Stomach (tissue), 9 donors: Measurements from ENCODE around the gene CNOT1. TPM values are rescaled to one million over a fixed set of nuclear protein-coding genes. Genes with fewer than 3 reads are reported as not detected.

ENCODE experiments used
- DNase-seq, 2 donors: peaks; one replicate each; pipeline versions ENCODE4 v3.0.0 to v3.0.0-alpha.2; 2013 to 2019
- H3K27ac ChIP-seq, 5 donors: fragments of 200-600 bp in 4 of 5; sonication (generic) in 4 of 5; one replicate each; pipeline ENCODE4 v1.5.1; 2013 to 2019; ENCODE audit warnings: mild to moderate bottlenecking in 1 of 5, moderate library complexity in 1 of 5
- H3K27me3 ChIP-seq, 3 donors: fragments of 200-600 bp; sonication (generic); one replicate each; pipeline ENCODE4 v1.5.1; 2017 to 2019; ENCODE audit warnings: mixed run types in 1 of 3
- H3K36me3 ChIP-seq, 4 donors: fragments of 200-600 bp; sonication (generic); 1 replicate in 3 of 4; 2 replicates in 1 of 4; pipeline ENCODE4 v1.5.1; 2016 to 2019
- H3K4me1 ChIP-seq, 4 donors: fragments of 200-600 bp; sonication (generic); one replicate each; pipeline ENCODE4 v1.5.1; 2016 to 2019
- H3K4me3 ChIP-seq, 4 donors: fragments of 200-600 bp; sonication (generic) in 3 of 4; one replicate each; pipeline ENCODE4 v1.5.1; 2016 to 2019; ENCODE audit warnings: mild to moderate bottlenecking in 1 of 4
- H3K9me3 ChIP-seq, 4 donors: fragments of 200-600 bp; sonication (generic); one replicate each; pipeline ENCODE4 v1.5.1; 2016 to 2019
- EP300 ChIP-seq: sonication (generic); formaldehyde crosslinking; IDR thresholded peaks from one replicate; pipeline ENCODE4 v1.6.1; 2017; ENCODE audit warnings: antibody characterized with exemption
- POLR2A ChIP-seq, 4 donors: fragments of 450-650 bp; IDR thresholded peaks; one replicate each; pipeline ENCODE4 v1.6.1; 2016; ENCODE audit warnings: antibody characterized with exemption in 4 of 4, control low read depth in 2 of 4, mild to moderate bottlenecking in 1 of 4, moderate library complexity in 1 of 4
- POLR2AphosphoS5 ChIP-seq, 3 donors: sonication (generic); formaldehyde crosslinking; IDR thresholded peaks; one replicate each; pipeline ENCODE4 v1.6.1; 2016; ENCODE audit warnings: antibody characterized with exemption in 3 of 3
- WGBS, 5 donors: extraction: QIAGEN DNeasy Blood & Tissue Kit in 3 of 5; methylation state at CpG; one replicate each; pipeline versions ENCODE4 v1.1.5 to v1.1.7; 2013 to 2018; 5-methylcytosine and 5-hydroxymethylcytosine counted together
- intact Hi-C: fragments of 100-400 bp; cut with DNase I; formaldehyde crosslinking; loops from one replicate; pipeline ENCODE4 v1.15.1; 2023; ENCODE audit warnings: low total_unique reads
- polyA plus RNA-seq, 3 donors: library from polyadenylated mRNA; stranded (reverse); fragments of 200-250 nt; gene quantifications; one replicate each; pipeline ENCODE4 v1.2.3, GENCODE V29; 2013
- total RNA-seq, 5 donors: library from RNA; depleted of rRNA; stranded (reverse); fragments of >200 nt; gene quantifications; one replicate each; pipeline versions ENCODE4 v1.1.0 to v1.2.3, GENCODE V29; 2014 to 2016
- TF ChIP-seq, protein P1 (sequence below), 7 experiments: fragments of 450-650 bp in 4 of 7; fragments of 200-600 bp in 3 of 7; sonication (generic) in 3 of 7; IDR thresholded peaks; one replicate each; pipeline ENCODE4 v1.5.1; 2016 to 2019; ENCODE audit warnings: antibody characterized with exemption in 7 of 7, control low read depth in 2 of 7, mild to moderate bottlenecking in 1 of 7
- donor health status: healthy with polysubstance abuse.
- donor health status: Bipolar disorder and iron deficiency.
- donor health status: healthy.

The CNOT1 gene
- total and polyA plus RNA-seq, 8 donors, result 39.9 to 282 (median 136) TPM

- Histone ChIP-seq H3K27me3 (no peaks in the 10 kb centered on the region), H3K4me3 (no peak overlapping the region), H3K36me3 (no peaks in the 10 kb centered on the region), H3K27ac (no peak overlapping the region), H3K4me1 (no peaks in the 10 kb centered on the region), H3K9me3 (no peaks in the 10 kb centered on the region)
- intact Hi-C loops, result no loop called here
- WGBS, 5 donors, result 67 to 78% (median 76%) methylated on average over 3 of the region's 3 CpGs
- TF ChIP-seq, protein P1, sequence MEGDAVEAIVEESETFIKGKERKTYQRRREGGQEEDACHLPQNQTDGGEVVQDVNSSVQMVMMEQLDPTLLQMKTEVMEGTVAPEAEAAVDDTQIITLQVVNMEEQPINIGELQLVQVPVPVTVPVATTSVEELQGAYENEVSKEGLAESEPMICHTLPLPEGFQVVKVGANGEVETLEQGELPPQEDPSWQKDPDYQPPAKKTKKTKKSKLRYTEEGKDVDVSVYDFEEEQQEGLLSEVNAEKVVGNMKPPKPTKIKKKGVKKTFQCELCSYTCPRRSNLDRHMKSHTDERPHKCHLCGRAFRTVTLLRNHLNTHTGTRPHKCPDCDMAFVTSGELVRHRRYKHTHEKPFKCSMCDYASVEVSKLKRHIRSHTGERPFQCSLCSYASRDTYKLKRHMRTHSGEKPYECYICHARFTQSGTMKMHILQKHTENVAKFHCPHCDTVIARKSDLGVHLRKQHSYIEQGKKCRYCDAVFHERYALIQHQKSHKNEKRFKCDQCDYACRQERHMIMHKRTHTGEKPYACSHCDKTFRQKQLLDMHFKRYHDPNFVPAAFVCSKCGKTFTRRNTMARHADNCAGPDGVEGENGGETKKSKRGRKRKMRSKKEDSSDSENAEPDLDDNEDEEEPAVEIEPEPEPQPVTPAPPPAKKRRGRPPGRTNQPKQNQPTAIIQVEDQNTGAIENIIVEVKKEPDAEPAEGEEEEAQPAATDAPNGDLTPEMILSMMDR (IDR thresholded peaks at IDR 0.05), result no peak
- TF ChIP-seq POLR2A (IDR thresholded peaks at IDR 0.05) (no peak), POLR2AphosphoS5 (IDR thresholded peaks at IDR 0.05) (no peak), EP300 (no peak)
- DNase-seq, result no peak
Observed at GRCh38 chr16:58651965-58652348, 22.3 kb upstream of the CNOT1 start.

DNA sequence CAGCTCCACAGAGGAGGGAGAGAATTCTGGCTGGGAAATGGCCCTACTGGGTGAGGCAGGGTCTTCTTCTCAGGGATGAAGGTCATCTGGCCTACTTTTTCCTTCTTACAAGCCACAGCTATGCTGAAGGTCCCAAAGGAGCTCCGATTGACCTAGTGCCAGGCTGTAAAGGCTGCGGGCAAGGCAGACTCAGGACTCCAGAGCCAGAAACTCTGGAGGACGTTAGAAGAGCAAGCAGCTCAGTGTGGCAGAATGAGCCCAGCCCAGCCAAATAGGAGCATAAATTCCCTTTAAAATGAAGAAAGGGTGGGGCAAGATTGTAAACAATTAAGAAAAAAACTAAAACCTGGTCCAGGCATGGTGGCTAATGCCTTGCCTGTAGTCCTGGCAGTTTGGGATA is 20.1 kb upstream of the CNOT1 start:
- Histone ChIP-seq H3K4me3 (no peak overlapping the region), H3K4me1 (no peaks in the 10 kb centered on the region), H3K27me3 (no peaks in the 10 kb centered on the region), H3K36me3 (no peaks in the 10 kb centered on the region), H3K9me3 (no peaks in the 10 kb centered on the region), H3K27ac (no peak overlapping the region)
- DNase-seq, result no peak
- TF ChIP-seq POLR2AphosphoS5 (IDR thresholded peaks at IDR 0.05) (no peak), EP300 (no peak), POLR2A (IDR thresholded peaks at IDR 0.05) (no peak)
- TF ChIP-seq, protein P1 (IDR thresholded peaks at IDR 0.05), result no peak
- intact Hi-C loops, result loop anchor here (10.0 kb wide), 1 partner anchor 145 kb away; the partner anchor contains the start of gene NDRG4
- 34 to 77% (median 62%) methylated on average over 3 of the region's 3 CpGs for WGBS, 5 donors

GRCh38 chr16:58647107-58647506 is 17.5 kb upstream of the CNOT1 start:
- no peak overlapping the region for H3K4me3 ChIP-seq
- no peak for DNase-seq
- no peaks in the 10 kb centered on the region for H3K36me3 ChIP-seq
- no peaks in the 10 kb centered on the region for H3K4me1 ChIP-seq
- no peak overlapping the region for H3K27ac ChIP-seq
- intact Hi-C loops, result loop anchor here (10.0 kb wide), 1 partner anchor 142 kb away; the partner anchor contains the start of gene NDRG4
- H3K27me3 ChIP-seq, result no peaks in the 10 kb centered on the region
- no peaks in the 10 kb centered on the region for H3K9me3 ChIP-seq
- 82 to 92% (median 88%) methylated on average over 4 of the region's 4 CpGs for WGBS, 5 donors
- TF ChIP-seq POLR2A (IDR thresholded peaks at IDR 0.05), result no peak
- TF ChIP-seq, protein P1 (IDR thresholded peaks at IDR 0.05), result no peak
- no peak for TF ChIP-seq EP300
- no peak for TF ChIP-seq POLR2AphosphoS5 (IDR thresholded peaks at IDR 0.05)

- intact Hi-C loops, result loop anchor here (10.0 kb wide), 1 partner anchor 140 kb away; the partner anchor contains the start of gene NDRG4
- Histone ChIP-seq H3K27ac (no peak overlapping the region), H3K36me3 (no peaks in the 10 kb centered on the region), H3K9me3 (no peaks in the 10 kb centered on the region), H3K4me1 (no peaks in the 10 kb centered on the region), H3K4me3 (no peak overlapping the region), H3K27me3 (no peaks in the 10 kb centered on the region)
- TF ChIP-seq POLR2AphosphoS5 (IDR thresholded peaks at IDR 0.05), result no peak
- TF ChIP-seq, protein P1 (IDR thresholded peaks at IDR 0.05), result no peak
- TF ChIP-seq POLR2A (IDR thresholded peaks at IDR 0.05), result no peak
- no peak for TF ChIP-seq EP300
- WGBS, 5 donors, result 76 to 84% (median 81%) methylated on average over 8 of the region's 8 CpGs
- DNase-seq, result no peak
Observed at GRCh38 chr16:58644765-58645487, 15.3 kb upstream of the CNOT1 start.
